ENCODE results near the gene CREB1. TPM values are rescaled to one million over a fixed set of nuclear protein-coding genes. Genes with fewer than 3 reads are reported as not detected.

The CREB1 gene
- total RNA-seq, 4 donors from 2014 or later = 41.9 to 56.1 (median 51.9) TPM

GRCh38 chr2:207525296-207525695, 4.5 kb upstream of the CREB1 start:
- peaks cover 0 to 17% (median 6%) of the 10 kb centered on the region in 4 donors for H3K4me1 ChIP-seq
- no peaks in the 10 kb centered on the region for H3K9me3 ChIP-seq
- TF ChIP-seq POLR2A (IDR thresholded peaks at IDR 0.05) = no peak
- no peak for TF ChIP-seq POLR2AphosphoS5 (IDR thresholded peaks at IDR 0.05)
- TF ChIP-seq CTCF (IDR thresholded peaks at IDR 0.05) = no peak
- no peak for TF ChIP-seq EP300 (IDR thresholded peaks at IDR 0.05; ENCODE audit: low read depth)
- no peak overlapping the region for H3K27ac ChIP-seq
- 32 to 63% methylated on average over 1 of the region's 1 CpG for WGBS, 2 donors (ENCODE audit: low coverage in 1 of 2)
- H3K27me3 ChIP-seq = no peaks in the 10 kb centered on the region
- no peak overlapping the region for H3K4me3 ChIP-seq
- in situ Hi-C loops (cut with MboI; ENCODE audit: low pct_ligation_motif_present in 1 of 4, low pct_unique_long_range_greater_than_20kb in 1 of 4, low sequenced_read_pairs in 3 of 4) (loop anchor here in 2 of 4 donors (25.0 kb wide), 3 partner anchors 187 to 737 kb away; partner anchors contain the start of genes CCNYL1 (in 1 of the 2), IDH1 (in 1 of the 2) and PIKFYVE (in 1 of the 2)), intact Hi-C loops (cut with DNase I; ENCODE audit: low total_unique reads) (no loop called here)
- DNase-seq = no peak
- no peaks in the 10 kb centered on the region for H3K36me3 ChIP-seq

GRCh38 chr2:207528980-207529329, 807 bp upstream of the CREB1 start:
- no peaks in the 10 kb centered on the region for H3K36me3 ChIP-seq
- H3K27me3 ChIP-seq = no peaks in the 10 kb centered on the region
- H3K27ac ChIP-seq = peak overlapping the region; percentile 97 to 99 (median 98)
- peak; percentile 53 for DNase-seq
- intact Hi-C loops (cut with DNase I; ENCODE audit: low total_unique reads) = no loop called here
- 1 to 3% methylated on average over 3 to 17 of the region's 17 CpGs for WGBS, 2 donors (ENCODE audit: low coverage in 1 of 2)
- peaks cover 18 to 44% (median 31%) of the 10 kb centered on the region in 4 donors for H3K4me1 ChIP-seq
- no peaks in the 10 kb centered on the region for H3K9me3 ChIP-seq
- H3K4me3 ChIP-seq = peak overlapping the region; percentile 57 to 90 (median 83)
- no peak for TF ChIP-seq POLR2AphosphoS5 (IDR thresholded peaks at IDR 0.05)
- TF ChIP-seq EP300 (IDR thresholded peaks at IDR 0.05; ENCODE audit: low read depth) = no peak
- no peak for TF ChIP-seq POLR2A (IDR thresholded peaks at IDR 0.05)
- peak in 3 of 5 experiments; percentile 11 to 44 (median 21) for TF ChIP-seq CTCF (IDR thresholded peaks at IDR 0.05)
- in situ Hi-C loops (cut with MboI; ENCODE audit: low pct_ligation_motif_present in 1 of 4, low pct_unique_long_range_greater_than_20kb in 1 of 4, low sequenced_read_pairs in 3 of 4) = loop anchor here in 2 of 4 donors (25.0 kb wide), 3 partner anchors 183 to 733 kb away; partner anchors contain the start of genes CCNYL1 (in 1 of the 2), IDH1 (in 1 of the 2) and PIKFYVE (in 1 of the 2)

- DNase-seq = peak; percentile 58
- WGBS, 2 donors (ENCODE audit: low coverage in 1 of 2) = 0 to 1% methylated on average over 4 to 38 of the region's 93 CpGs
- Histone ChIP-seq H3K27me3 (no peaks in the 10 kb centered on the region), H3K4me3 (peak overlapping the region; percentile 63 to 90 (median 83)), H3K27ac (peak overlapping the region; percentile 97 to 99 (median 98)), H3K4me1 (peaks cover 30 to 59% (median 43%) of the 10 kb centered on the region in 4 donors), H3K9me3 (no peaks in the 10 kb centered on the region), H3K36me3 (no peaks in the 10 kb centered on the region)
- in situ Hi-C loops (cut with MboI; ENCODE audit: low pct_ligation_motif_present in 1 of 4, low pct_unique_long_range_greater_than_20kb in 1 of 4, low sequenced_read_pairs in 3 of 4) = loop anchor here in 3 of 4 donors (10.0 to 25.0 kb wide), 4 partner anchors 94 to 732 kb away; partner anchors contain the start of genes METTL21A (in 2 of the 3), CCNYL1 (in 1 of the 3), IDH1 (in 1 of the 3) and PIKFYVE (in 1 of the 3)
- TF ChIP-seq CTCF (IDR thresholded peaks at IDR 0.05) (no peak), POLR2AphosphoS5 (IDR thresholded peaks at IDR 0.05) (peak; percentile 44 to 76 (median 68)), EP300 (IDR thresholded peaks at IDR 0.05; ENCODE audit: low read depth) (no peak), POLR2A (IDR thresholded peaks at IDR 0.05) (peak; percentile 3)
- intact Hi-C loops (cut with DNase I; ENCODE audit: low total_unique reads) = loop anchor here (10.0 kb wide), 1 partner anchor 94 kb away; the partner anchor contains the start of gene METTL21A
Measured at GRCh38 chr2:207530160-207531031, 634 bp downstream of the CREB1 start.
